ENCODE data around the gene WNT3A. TPM values are rescaled to one million over a fixed set of nuclear protein-coding genes. Genes with fewer than 3 reads are reported as not detected.

The WNT3A gene
- total RNA-seq, 4 donors from 2014 or later, result not detected

DNA sequence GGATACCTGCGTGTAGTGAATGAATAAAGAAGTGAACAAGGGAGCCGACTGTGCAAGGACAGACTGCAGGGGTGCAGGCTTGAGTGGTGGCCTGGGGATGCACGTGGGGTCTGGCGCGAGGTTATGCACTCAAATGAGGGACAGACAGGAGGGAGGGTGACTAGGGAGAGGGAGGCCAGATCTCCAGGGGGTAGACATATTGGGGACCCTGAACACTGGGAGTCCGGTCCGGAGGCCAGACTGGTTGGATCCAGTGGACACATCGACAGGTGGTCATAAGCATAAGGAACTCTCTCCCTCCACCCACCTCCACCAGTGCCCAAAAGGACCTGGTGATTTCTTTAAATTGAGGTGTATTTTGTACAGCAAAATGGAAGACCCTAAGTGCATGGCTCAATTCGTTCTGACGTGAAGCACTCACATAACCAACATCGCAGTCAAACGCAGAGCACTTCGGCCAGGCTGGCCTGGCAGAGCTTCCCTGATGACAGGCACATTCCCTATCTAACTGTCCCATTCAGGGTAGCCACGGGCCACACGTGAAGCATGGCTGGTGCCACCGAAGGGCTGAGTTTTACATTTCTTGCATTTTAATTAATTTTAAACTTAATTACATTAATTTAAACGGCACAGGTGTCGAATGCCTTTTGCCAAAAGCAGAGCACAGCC lies 14.0 kb downstream of the WNT3A start:
- Histone ChIP-seq H3K27ac (replicated peaks in 1 of 4) (no peak overlapping the region), H3K9me3 (peaks cover 0 to 10% (median 0%) of the 10 kb centered on the region in 4 donors), H3K4me3 (no peak overlapping the region), H3K27me3 (peaks cover 0 to 21% (median 0%) of the 10 kb centered on the region in 4 donors), H3K36me3 (no peaks in the 10 kb centered on the region), H3K4me1 (no peaks in the 10 kb centered on the region)
- WGBS, result 81% methylated on average over 18 of the region's 18 CpGs
- intact Hi-C loops (cut with DNase I), result no loop called here
- DNase-seq (ENCODE audit: extremely low spot score), result no peak
- TF ChIP-seq EP300 (IDR thresholded peaks at IDR 0.05), result no peak
- TF ChIP-seq, protein P1, sequence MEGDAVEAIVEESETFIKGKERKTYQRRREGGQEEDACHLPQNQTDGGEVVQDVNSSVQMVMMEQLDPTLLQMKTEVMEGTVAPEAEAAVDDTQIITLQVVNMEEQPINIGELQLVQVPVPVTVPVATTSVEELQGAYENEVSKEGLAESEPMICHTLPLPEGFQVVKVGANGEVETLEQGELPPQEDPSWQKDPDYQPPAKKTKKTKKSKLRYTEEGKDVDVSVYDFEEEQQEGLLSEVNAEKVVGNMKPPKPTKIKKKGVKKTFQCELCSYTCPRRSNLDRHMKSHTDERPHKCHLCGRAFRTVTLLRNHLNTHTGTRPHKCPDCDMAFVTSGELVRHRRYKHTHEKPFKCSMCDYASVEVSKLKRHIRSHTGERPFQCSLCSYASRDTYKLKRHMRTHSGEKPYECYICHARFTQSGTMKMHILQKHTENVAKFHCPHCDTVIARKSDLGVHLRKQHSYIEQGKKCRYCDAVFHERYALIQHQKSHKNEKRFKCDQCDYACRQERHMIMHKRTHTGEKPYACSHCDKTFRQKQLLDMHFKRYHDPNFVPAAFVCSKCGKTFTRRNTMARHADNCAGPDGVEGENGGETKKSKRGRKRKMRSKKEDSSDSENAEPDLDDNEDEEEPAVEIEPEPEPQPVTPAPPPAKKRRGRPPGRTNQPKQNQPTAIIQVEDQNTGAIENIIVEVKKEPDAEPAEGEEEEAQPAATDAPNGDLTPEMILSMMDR (IDR thresholded peaks at IDR 0.05), result no peak

DNA sequence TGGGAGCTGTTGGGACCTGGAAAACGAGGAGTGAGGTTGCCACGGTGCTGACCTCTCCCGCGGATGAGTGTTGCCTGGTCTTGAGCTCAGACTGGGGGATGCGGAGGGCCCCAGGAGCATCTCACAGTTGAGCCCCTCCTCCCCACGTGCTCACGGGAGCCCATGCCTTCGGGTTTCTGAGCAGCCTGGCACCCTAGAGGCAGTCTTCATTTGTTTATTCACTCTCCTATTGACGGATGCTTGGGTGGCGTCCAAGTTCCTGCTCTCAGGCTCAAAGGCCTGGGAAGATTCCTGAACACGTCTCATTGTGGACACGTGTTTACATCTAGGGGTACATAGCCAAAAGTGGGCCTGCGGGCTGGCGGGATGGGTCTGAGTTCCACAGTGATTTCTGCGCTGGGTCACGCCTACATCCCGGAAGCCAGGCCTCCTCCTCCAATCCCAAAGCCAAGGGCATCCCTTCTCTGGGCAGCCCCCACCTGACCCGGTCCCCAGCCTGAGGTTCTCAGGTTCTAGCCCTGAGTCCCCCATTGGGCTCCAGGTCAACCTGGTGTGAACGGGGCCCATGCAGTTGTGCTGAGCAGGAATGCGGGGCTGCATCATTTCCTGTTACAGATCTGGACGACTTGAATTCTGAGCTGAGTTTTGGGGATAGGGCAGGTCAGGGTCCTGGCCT lies 14.7 kb downstream of the WNT3A start:
- Histone ChIP-seq H3K27me3 (peaks cover 0 to 16% (median 0%) of the 10 kb centered on the region in 4 donors), H3K4me1 (no peaks in the 10 kb centered on the region), H3K27ac (replicated peaks in 1 of 4) (no peak overlapping the region), H3K36me3 (no peaks in the 10 kb centered on the region), H3K9me3 (peaks cover 0 to 10% (median 0%) of the 10 kb centered on the region in 4 donors), H3K4me3 (no peak overlapping the region)
- TF ChIP-seq, protein P1 (IDR thresholded peaks at IDR 0.05), result no peak
- TF ChIP-seq POLR2A (IDR thresholded peaks at IDR 0.05; ENCODE audit: low read depth) (no peak), POLR2AphosphoS5 (IDR thresholded peaks at IDR 0.05) (no peak)
- DNase-seq (ENCODE audit: extremely low spot score), result no peak
- 43% methylated on average over 15 of the region's 21 CpGs for whole genome bisulfite sequencing
- intact Hi-C loops (cut with DNase I), result no loop called here

DNA sequence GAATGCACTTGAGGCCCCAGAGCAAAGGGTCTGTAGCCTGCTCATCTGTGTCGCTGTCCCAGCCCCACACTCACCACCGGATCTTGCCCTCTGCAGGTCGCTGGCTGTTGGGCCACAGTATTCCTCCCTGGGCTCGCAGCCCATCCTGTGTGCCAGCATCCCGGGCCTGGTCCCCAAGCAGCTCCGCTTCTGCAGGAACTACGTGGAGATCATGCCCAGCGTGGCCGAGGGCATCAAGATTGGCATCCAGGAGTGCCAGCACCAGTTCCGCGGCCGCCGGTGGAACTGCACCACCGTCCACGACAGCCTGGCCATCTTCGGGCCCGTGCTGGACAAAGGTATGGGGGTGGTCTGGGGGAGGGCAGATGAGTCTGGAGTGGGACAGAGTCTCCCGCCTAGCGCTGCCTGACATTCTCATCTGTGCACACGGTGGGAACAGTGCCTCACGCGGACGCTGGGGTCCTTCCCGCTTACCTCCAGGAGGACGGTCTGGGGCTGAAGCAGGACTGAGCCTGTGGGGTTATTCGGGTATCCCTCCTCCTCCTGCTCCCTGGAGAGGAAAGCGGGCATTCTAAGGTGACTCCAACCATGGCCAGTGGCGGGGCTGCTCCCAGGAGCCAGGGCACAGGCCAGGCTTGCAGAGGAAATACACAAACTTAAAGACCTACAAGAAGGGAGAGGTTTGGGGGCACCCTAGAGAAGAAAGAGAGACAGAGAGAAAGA lies 15.9 kb downstream of the WNT3A start:
- no peak overlapping the region for H3K4me3 ChIP-seq
- peaks cover 0 to 10% (median 0%) of the 10 kb centered on the region in 4 donors for H3K27me3 ChIP-seq
- no peaks in the 10 kb centered on the region for H3K36me3 ChIP-seq
- no peak overlapping the region for H3K27ac ChIP-seq (replicated peaks in 1 of 4)
- no peak for TF ChIP-seq POLR2A (IDR thresholded peaks at IDR 0.05; ENCODE audit: low read depth)
- TF ChIP-seq EP300 (IDR thresholded peaks at IDR 0.05), result no peak
- TF ChIP-seq POLR2AphosphoS5 (IDR thresholded peaks at IDR 0.05), result no peak
- TF ChIP-seq, protein P1 (IDR thresholded peaks at IDR 0.05), result no peak
- DNase-seq (ENCODE audit: extremely low spot score), result no peak
- WGBS, result 89% methylated on average over 19 of the region's 28 CpGs
- intact Hi-C loops (cut with DNase I), result no loop called here
- no peaks in the 10 kb centered on the region for H3K4me1 ChIP-seq
- peaks cover 0 to 10% (median 0%) of the 10 kb centered on the region in 4 donors for H3K9me3 ChIP-seq

DNA sequence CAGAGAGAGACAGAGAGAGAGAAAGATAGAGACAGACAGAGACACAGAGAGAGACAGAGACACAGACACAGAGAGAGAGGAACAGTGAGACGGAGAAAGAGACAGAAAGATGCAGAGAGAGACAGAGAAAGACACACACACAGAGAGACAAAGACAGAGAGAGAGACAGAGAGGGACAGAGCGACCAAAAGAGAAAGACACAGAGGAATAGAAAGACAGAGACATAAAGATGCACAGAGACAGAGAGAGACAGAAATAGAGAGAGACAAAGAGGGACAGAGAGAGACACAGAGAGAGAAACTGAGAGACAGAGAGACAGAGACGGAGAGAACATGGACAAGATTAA lies 16.5 kb downstream of the WNT3A start:
- intact Hi-C loops (cut with DNase I), result no loop called here
- Histone ChIP-seq H3K9me3 (peaks cover 0 to 10% (median 0%) of the 10 kb centered on the region in 4 donors), H3K27ac (replicated peaks in 1 of 4) (no peak overlapping the region), H3K4me1 (no peaks in the 10 kb centered on the region), H3K36me3 (no peaks in the 10 kb centered on the region), H3K27me3 (peaks cover 0 to 10% (median 0%) of the 10 kb centered on the region in 4 donors), H3K4me3 (no peak overlapping the region)
- TF ChIP-seq, protein P1 (IDR thresholded peaks at IDR 0.05), result no peak
- TF ChIP-seq EP300 (IDR thresholded peaks at IDR 0.05) (no peak), POLR2A (IDR thresholded peaks at IDR 0.05; ENCODE audit: low read depth) (no peak), POLR2AphosphoS5 (IDR thresholded peaks at IDR 0.05) (no peak)
- WGBS, result 86% methylated on average over 3 of the region's 3 CpGs
- no peak for DNase-seq (ENCODE audit: extremely low spot score)
